ENCODE measurements around the gene JCHAIN. TPM values are rescaled to one million over a fixed set of nuclear protein-coding genes. Genes with fewer than 3 reads are reported as not detected.
A peak's percentile ranks its signal among the peaks of the same experiment; 100 is the strongest.

JCHAIN gene
- total RNA-seq, 3 donors from 2014 or later, result 258 to 602 (median 347) TPM

DNA sequence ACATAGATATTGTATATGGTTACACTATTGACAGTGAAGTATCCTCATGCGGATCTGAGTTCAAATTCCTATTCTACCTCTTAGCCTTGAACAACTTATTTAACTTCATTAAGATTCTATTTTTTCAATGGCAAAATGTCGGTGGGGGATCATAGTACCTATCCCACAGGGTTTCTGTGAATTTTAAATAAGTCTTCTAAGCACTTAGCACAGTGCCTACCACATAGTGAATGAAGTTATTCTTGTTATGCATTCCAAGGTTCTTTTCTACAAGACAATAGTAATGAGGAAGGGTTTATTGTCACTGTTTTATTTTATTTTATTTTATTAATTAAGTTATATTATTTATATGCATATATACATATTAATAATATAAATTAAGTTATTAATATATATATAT is 46.5 kb downstream of the JCHAIN start:
- Histone ChIP-seq H3K4me3 (no peak overlapping the region), H3K9me3 (no peaks in the 10 kb centered on the region), H3K4me1 (ENCODE audit: low read depth) (peaks cover 3% of the 10 kb centered on the region), H3K36me3 (ENCODE audit: low read depth) (no peaks in the 10 kb centered on the region)
- TF ChIP-seq, protein P1, sequence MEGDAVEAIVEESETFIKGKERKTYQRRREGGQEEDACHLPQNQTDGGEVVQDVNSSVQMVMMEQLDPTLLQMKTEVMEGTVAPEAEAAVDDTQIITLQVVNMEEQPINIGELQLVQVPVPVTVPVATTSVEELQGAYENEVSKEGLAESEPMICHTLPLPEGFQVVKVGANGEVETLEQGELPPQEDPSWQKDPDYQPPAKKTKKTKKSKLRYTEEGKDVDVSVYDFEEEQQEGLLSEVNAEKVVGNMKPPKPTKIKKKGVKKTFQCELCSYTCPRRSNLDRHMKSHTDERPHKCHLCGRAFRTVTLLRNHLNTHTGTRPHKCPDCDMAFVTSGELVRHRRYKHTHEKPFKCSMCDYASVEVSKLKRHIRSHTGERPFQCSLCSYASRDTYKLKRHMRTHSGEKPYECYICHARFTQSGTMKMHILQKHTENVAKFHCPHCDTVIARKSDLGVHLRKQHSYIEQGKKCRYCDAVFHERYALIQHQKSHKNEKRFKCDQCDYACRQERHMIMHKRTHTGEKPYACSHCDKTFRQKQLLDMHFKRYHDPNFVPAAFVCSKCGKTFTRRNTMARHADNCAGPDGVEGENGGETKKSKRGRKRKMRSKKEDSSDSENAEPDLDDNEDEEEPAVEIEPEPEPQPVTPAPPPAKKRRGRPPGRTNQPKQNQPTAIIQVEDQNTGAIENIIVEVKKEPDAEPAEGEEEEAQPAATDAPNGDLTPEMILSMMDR (IDR thresholded peaks at IDR 0.05), result no peak
- intact Hi-C loops (cut with DNase I, micrococcal nuclease), result no loop called here
- DNase-seq (no peak), ATAC-seq (no peak)

DNA sequence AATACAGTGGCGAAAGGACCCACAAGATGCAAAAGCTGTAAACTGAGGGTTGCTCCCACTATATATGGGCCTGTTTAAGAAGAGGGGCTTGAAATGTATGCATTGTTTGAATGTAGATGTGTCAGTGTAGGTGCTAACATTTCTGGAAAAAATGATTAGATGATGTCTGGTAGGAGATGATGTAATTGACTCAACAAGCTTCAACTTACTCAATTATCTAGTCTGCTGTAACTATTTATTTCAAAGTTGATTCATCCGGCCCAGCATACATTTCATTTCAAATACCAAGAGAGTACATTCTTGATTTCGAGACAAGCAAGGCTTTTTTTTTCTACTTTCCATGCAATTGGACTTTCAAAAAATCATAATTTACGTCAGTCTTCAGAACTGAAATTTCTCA is 47.0 kb downstream of the JCHAIN start:
- H3K9me3 ChIP-seq, result no peaks in the 10 kb centered on the region
- TF ChIP-seq, protein P1 (IDR thresholded peaks at IDR 0.05), result no peak
- no peak for DNase-seq
- no peaks in the 10 kb centered on the region for H3K36me3 ChIP-seq (ENCODE audit: low read depth)
- no peak for ATAC-seq
- H3K4me1 ChIP-seq (ENCODE audit: low read depth), result peaks cover 3% of the 10 kb centered on the region
- intact Hi-C loops (cut with DNase I, micrococcal nuclease), result no loop called here
- H3K4me3 ChIP-seq, result no peak overlapping the region

DNA sequence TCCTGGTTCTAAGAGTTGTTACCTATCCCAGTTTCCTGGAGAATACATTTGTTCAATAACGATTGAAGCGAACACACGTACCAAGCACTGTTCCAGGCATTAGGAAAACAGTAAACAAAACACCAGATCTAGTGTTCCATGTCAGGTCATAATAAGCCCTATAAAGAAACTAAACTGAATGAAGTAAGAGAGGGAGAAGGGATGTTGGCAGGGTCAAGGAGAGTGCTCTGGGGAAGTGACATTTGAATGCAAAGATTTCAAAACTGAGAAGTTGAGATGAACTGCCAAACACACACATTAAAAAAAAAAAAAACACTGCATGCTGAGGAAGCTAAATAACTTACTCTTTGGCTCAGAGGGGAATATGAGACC is 52.1 kb downstream of the JCHAIN start:
- DNase-seq (no peak), ATAC-seq (peak; percentile 22)
- Histone ChIP-seq H3K9me3 (no peaks in the 10 kb centered on the region), H3K4me1 (ENCODE audit: low read depth) (peaks cover 3% of the 10 kb centered on the region), H3K36me3 (ENCODE audit: low read depth) (no peaks in the 10 kb centered on the region), H3K4me3 (no peak overlapping the region)
- intact Hi-C loops (cut with DNase I, micrococcal nuclease), result no loop called here
- TF ChIP-seq, protein P1 (IDR thresholded peaks at IDR 0.05), result no peak

DNA sequence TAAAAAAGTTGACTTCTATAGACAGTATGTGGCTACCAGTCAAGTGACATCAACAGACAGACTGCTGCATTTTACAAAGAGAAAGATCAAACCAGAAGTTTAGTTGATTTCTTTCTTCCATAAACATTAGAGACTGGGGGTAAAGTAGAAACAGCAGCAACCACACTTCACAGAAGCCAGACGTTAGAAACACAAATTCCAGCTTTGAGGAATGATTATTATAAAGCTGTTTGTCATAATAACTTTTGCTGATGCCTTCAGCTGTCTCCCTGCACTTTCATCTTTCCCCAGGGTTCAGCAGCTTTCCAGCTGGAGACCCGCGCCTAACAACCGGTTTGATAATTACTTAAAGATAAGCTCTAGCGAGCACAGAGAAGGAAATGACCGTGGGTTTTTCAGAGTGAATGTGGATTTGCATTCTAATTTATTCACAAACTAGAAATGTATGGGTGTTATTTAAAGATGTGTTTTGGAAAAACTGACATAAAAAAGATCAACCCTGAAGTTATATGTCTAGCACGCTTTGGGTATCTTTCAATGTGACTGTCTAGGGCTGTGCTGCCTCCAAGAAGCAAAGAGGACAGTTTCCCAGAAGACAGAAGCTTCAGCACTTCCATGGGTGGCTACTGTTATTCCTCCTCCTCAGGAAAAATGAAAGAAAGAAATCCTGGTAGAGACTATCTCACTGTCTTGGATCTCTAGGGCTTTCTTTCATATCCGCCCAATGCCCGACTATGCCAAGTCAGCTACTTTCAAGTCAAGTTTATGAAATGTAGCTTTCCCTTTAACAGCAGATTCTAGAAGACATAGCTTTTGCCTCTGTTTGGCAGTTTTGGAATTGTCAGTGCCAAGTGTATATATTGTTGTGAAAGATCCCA is 52.8 kb downstream of the JCHAIN start:
- Histone ChIP-seq H3K4me3 (no peak overlapping the region), H3K9me3 (no peaks in the 10 kb centered on the region), H3K36me3 (ENCODE audit: low read depth) (no peaks in the 10 kb centered on the region), H3K4me1 (ENCODE audit: low read depth) (peaks cover 3% of the 10 kb centered on the region)
- TF ChIP-seq, protein P1 (IDR thresholded peaks at IDR 0.05), result no peak
- DNase-seq, result peak in 1 of 3 donors; percentile 26
- ATAC-seq, result peak; percentile 41
- intact Hi-C loops (cut with DNase I, micrococcal nuclease), result no loop called here

DNA sequence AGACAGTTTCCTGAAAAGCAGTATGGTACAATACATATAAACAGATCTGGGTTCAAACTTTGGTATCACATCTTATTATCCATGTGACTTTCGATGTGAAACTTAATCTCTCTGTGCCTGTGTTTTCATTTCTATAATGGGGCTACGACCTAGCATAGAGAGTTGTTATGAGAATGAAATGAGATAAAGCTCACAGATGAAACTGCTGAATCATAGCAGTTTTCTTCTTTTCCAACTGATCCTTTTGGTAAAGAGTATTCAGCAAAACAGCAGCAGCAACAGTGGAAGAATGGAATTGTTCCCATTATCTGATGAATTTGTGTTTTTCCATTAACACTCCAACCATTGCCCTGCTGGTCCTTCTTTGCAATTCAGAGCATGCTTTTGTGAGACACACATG is 58.0 kb downstream of the JCHAIN start:
- TF ChIP-seq, protein P1 (IDR thresholded peaks at IDR 0.05), result no peak
- Histone ChIP-seq H3K36me3 (ENCODE audit: low read depth) (no peaks in the 10 kb centered on the region), H3K9me3 (no peaks in the 10 kb centered on the region), H3K4me1 (ENCODE audit: low read depth) (no peaks in the 10 kb centered on the region), H3K4me3 (no peak overlapping the region)
- intact Hi-C loops (cut with DNase I, micrococcal nuclease), result no loop called here
- DNase-seq (no peak), ATAC-seq (no peak)
